Dedifferentiated amniotic fluid mesenchymal stem cell (primary cell): ENCODE data around the gene GRM4.

Experiments used
- DNase-seq: peaks from one replicate; pipeline ENCODE4 v3.0.0-alpha.2; 2016; ENCODE audit errors: extremely low spot score

The GRM4 gene

GRCh38 chr6:34143196-34143883, 2.5 kb downstream of the GRM4 start:
- DNase-seq = no peak

- DNase-seq = no peak
Measured at GRCh38 chr6:34142061-34142998, 3.6 kb downstream of the GRM4 start.

GRCh38 chr6:34140075-34140474, 5.8 kb downstream of the GRM4 start:
- DNase-seq = no peak

- no peak for DNase-seq
Measured at GRCh38 chr6:34138914-34139510, 6.9 kb downstream of the GRM4 start.

- no peak for DNase-seq
Measured at GRCh38 chr6:34138191-34138590, 7.7 kb downstream of the GRM4 start.

GRCh38 chr6:34135541-34135940, 10.3 kb downstream of the GRM4 start:
- no peak for DNase-seq

GRCh38 chr6:34132486-34133185, 13.3 kb downstream of the GRM4 start:
- no peak for DNase-seq

GRCh38 chr6:34131326-34132290, 14.3 kb downstream of the GRM4 start:
- DNase-seq = no peak

- no peak for DNase-seq
Measured at GRCh38 chr6:34130862-34131261, 15.0 kb downstream of the GRM4 start.

GRCh38 chr6:34129753-34130152, 16.1 kb downstream of the GRM4 start:
- no peak for DNase-seq

GRCh38 chr6:34128045-34128444, 17.8 kb downstream of the GRM4 start:
- no peak for DNase-seq

GRCh38 chr6:34126419-34126818, 19.5 kb downstream of the GRM4 start:
- no peak for DNase-seq

- DNase-seq = no peak
Measured at GRCh38 chr6:34125939-34126338, 19.9 kb downstream of the GRM4 start.

- DNase-seq = no peak
Measured at GRCh38 chr6:34120953-34121675, 24.8 kb downstream of the GRM4 start.

GRCh38 chr6:34115915-34116314, 30.0 kb downstream of the GRM4 start:
- DNase-seq = no peak

GRCh38 chr6:34115403-34115795, 30.5 kb downstream of the GRM4 start:
- no peak for DNase-seq

GRCh38 chr6:34114695-34115402, 31.0 kb downstream of the GRM4 start:
- no peak for DNase-seq

GRCh38 chr6:34113532-34113931, 32.4 kb downstream of the GRM4 start:
- no peak for DNase-seq

- no peak for DNase-seq
Measured at GRCh38 chr6:34112126-34112525, 33.8 kb downstream of the GRM4 start.

- no peak for DNase-seq
Measured at GRCh38 chr6:34110610-34111009, 35.3 kb downstream of the GRM4 start.
